ENCODE measurements around the gene AJAP1.

Gene AJAP1

DNA sequence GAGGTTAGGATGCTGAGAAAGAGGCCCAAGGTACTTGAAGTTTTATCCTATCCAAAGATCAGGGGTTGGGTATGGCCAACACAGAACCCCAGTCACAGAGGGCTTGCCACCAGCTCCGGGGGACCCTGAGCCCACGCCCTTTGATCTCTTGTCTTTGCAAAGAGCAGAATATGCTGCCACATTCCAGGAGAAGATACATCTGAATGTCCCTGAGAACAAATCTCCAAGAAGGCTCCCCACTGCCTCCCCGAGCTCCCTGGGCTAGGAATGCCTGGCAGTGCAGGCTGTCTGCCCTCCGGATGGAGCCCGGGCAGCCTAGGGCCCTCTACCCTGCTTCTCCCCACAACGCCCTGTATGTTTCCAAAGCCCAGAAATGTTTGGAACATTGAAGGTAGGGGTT is 49.2 kb downstream of the AJAP1 start:
- no peak for FAIRE-seq

DNA sequence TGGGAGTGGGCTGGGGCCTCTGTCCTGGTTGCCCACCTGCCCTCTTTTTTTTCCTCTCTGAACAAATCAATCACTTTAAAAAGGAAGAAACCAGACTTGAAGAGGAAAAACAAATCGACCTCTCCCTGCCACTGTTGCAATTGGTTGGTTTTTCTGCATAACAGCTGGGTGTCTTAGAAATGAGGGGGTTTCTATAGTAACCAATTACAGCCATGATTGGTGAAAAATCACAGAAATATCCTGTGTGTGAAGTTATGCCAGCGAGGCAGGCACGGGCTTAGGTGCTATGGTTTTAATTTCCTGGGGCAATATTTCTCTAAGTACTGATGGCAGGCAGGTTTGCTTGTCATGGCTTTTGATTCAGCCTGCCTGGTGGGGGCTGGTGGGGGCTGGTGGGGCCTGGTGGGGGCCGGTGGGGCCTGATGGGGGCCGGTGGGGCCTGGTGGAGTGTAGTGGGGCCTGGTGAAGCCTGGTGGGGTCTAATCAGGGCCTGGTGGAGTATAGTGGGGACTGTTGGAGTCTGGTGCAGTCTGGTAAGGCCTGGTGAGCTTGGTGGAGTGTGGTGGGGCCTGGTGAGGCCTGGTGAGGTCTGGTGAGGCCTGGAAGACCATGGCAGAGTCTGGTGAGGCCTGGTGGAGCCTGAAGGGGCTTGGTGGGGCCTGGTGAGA is 54.6 kb downstream of the AJAP1 start:
- FAIRE-seq: no peak

- FAIRE-seq: no peak
These were observed 55.2 kb downstream of the AJAP1 start for GRCh38 chr1:4709641-4710040.

DNA sequence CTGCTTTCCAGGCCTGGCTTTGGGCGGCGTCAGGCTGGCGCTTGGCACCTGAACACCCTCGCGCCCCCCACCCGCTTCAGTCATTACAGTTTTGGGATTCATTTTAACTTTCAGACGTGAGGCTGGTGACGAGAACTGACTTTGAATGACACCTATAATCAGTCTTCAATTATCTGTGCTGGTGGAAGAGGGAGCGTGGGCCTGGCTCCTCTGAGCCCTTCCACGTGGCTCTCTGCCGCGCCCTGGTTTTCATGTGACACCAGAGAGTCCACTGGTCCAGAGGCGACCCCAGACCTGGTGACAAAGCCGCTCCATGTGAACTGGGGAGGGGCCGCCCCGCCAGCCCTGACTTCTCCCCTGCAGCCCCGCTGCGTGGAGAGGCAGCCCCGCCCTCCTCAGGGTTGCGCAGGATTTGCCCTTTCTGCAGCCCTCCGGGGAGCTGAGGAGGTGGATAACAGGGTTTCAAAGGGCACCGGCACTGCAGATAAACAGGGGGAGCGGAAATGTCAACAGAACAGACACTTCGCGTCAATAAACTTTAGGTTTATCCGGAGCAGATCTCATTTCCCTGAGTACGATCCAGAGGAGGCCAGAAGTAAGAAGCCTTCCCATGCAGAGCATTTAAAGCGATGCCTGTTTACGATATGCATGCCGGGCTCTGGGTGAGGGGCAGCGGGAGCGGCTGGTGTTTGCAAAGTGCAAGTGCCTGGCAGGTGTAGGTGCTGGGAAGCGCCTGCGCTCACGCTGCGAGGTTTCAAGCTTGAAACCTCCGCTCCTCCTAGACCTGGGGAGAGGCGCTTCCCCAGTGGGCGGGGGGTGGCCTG is 56.4 kb downstream of the AJAP1 start:
- no peak for FAIRE-seq

DNA sequence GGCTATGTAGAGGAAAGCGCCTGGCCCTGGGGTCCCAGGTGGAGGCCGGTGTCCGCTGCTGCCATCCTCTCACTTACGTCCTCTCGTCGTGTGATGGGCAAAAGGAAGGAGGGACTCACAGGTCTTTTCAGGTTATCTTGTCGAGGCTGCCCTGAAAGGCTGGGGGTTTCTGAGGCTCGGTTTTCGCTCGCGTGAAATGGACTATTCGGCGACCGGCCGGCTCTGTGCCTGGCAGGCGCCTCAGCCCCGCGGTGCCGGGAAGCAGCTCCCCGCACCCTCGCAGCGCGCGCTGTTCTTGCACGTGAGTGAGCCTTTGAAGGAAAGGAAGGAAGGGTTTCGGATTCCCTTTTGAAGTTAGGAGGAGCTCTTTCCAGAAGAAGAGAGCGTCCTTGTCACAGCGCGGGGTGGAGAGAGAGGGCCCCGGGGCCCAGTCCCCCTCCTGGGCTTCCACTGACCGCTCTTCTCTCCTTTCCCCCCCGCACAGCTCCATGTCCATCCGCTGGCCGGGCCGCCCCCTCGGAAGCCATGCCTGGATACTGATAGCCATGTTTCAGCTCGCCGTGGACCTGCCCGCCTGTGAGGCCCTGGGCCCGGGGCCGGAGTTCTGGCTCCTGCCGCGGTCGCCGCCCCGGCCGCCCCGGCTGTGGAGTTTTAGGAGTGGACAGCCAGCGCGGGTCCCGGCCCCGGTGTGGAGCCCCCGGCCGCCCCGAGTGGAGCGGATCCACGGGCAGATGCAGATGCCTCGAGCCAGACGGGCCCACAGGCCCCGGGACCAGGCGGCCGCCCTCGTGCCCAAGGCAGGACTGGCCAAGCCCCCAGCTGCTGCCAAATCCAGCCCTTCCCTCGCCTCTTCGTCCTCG is 57.2 kb downstream of the AJAP1 start:
- FAIRE-seq: no peak

GRCh38 chr1:4713669-4714068 is 59.3 kb downstream of the AJAP1 start:
- FAIRE-seq: no peak

GRCh38 chr1:4716406-4716805 is 62.0 kb downstream of the AJAP1 start:
- no peak for FAIRE-seq

GRCh38 chr1:4718071-4718470 is 63.7 kb downstream of the AJAP1 start:
- FAIRE-seq: no peak

- FAIRE-seq: no peak
These were observed 68.7 kb downstream of the AJAP1 start for GRCh38 chr1:4723106-4723505.

DNA sequence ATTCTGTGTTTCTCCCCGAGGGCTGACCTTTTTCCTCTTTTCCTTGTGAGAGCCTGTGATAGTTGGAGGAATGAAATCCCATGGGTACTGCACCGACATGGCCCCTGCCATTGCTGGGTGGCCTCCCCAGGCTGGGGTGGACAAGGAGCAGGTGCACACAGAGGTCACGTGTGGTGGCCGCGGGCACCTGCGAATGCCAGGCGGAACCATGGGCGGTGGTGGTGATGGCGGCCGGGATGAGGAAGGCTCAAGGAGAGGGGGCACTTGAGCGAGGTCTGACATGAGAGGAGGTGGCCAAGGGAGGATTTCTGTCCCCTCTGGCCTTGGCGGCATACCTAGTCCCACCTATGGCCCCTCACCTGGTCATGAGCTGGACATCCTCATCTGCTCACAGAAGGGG is 69.6 kb downstream of the AJAP1 start:
- FAIRE-seq: no peak

DNA sequence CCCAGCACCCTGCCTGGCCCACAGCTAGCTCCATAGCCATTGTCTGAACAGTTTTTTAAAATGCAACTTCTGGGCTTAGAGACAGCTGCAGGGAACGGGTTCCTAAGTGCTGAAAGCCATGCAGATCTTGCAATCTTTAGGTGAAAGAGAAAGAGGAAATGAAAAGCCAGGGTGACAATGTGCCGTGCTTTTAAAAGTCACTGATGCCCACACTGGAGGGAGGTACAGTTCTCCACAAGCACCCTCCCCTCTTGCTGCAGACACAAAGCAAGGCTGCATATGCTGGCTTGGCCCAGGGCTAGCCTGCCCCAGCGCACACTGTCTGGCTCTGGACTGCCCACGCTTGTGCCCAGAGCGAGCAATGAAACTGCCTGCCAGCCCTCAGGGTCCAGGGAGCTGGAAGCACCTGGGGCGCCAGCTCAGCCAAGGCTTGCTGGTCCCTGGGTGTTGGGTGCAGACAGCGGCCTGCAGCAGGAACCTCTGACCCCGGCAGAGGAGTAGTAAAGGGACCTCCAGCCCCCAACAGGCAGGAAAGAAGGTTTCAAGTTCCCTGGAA is 70.4 kb downstream of the AJAP1 start:
- no peak for FAIRE-seq

- no peak for FAIRE-seq
These were observed 71.0 kb downstream of the AJAP1 start for GRCh38 chr1:4725416-4725815.

- no peak for FAIRE-seq
These were observed 72.4 kb downstream of the AJAP1 start for GRCh38 chr1:4726620-4727341.

DNA sequence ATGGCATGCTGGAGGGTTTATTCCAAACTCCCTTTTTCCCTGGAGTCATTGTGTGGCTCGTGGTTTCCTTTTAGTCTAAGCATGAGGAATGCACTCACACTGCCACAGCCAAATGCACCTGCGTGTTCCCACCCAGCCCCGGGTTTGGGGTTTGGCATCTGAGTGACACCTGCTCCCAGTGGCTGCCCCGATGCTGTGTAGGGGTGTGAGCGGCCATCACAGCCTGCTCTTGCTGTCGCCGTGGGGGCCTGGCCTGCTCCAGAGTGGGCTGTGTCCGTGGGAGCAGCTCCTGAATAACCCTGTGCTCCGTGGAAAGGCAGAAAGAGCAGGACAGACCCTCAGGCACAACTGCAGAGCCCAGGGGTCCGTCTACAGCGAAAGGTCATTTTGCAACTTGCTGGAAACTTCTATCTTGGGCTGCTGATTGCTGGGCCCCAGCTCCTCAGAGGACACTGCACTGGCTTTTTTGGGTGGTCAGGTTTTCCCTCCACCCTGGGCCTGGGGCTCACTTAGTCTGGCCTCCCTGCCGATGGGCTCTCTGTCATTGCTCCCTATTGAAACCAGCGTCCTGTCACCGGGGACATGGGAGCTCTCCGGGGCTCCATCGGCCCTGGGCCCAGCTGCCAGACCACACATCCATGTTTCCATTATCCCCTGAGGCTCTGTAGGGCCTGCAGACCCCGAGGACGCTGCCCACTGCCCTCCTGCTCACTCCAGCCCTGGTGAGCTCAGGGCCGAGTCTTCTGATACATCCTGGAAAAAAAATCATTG is 74.1 kb downstream of the AJAP1 start:
- no peak for FAIRE-seq

DNA sequence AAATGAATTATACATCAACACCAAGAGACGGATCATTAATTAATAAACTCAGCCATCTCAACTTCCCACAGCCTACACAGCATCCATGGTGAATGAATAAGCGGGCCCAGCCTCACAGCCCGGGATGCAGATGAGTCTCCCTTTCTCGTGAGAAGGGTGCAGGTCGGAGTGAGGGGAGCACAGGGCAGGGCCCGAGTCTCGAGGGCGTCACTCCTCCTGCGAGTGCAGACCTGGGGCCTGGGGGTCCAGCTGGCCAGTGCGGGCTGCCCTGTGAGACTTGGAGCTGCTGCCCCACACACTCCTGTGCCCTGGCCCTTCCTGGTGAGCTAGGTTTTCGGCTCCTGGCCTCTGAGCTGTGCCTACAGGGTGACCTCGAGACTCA is 74.7 kb downstream of the AJAP1 start:
- no peak for FAIRE-seq

- FAIRE-seq: no peak
These were observed 75.7 kb downstream of the AJAP1 start for GRCh38 chr1:4730078-4730477.

- no peak for FAIRE-seq
These were observed 79.2 kb downstream of the AJAP1 start for GRCh38 chr1:4733446-4734177.

DNA sequence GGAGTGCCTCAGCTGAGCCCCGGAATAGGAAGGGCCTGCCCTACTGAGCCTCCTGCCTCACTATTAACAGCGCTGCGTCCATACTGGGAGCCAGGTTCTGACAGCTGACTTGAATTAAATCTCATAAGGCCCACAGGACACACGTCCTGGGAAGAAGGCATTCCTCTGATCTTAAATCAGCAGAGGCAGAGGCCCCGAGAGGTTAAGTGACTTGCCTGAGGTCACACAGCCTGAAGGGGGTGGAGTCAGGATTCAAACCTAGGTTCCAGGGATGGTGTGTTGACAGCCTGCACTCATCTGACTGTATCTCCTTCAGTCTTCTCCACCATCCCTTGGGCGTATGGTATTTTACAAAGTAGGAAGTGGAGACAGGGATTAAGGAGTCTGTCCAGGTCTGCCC is 79.8 kb downstream of the AJAP1 start:
- no peak for FAIRE-seq

DNA sequence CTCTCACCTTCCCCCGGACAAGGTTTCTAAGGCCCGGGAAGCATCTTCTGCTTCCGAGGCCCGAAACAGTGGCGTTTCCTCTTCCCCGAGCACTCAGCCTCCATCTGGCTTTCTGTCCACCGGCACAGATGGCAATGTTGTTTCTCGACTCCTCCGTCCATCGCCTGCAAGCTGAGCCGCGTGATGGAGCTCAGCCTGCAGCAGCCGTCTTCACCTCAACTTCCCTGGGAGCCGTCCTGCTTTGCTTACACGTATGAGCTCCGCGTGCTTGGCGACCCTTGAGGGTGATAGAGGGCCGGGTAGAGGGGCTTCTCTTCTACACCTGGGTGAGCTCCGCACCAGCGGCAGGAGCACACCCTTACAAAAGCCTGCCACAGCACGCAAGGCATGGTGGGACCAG is 80.4 kb downstream of the AJAP1 start:
- FAIRE-seq: no peak

DNA sequence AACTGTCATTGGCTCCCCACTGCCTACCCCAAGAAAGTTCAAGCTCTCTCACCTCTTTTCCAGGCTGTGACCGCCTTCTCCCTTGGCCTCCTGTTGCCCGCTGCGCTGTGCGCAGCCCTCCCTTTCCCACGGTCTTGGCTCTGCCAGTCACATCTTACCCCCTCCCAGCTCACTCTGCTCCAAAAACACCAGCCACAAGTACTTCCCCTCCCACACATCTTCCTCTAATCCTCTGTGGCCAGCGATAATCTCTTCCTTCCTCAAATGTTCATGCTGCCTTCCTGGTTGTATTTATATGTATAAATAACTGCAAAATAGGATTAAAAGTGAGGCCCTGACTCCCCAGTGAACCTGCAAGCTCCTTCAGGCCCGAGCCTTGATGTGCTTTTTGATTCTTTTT is 81.8 kb downstream of the AJAP1 start:
- no peak for FAIRE-seq

DNA sequence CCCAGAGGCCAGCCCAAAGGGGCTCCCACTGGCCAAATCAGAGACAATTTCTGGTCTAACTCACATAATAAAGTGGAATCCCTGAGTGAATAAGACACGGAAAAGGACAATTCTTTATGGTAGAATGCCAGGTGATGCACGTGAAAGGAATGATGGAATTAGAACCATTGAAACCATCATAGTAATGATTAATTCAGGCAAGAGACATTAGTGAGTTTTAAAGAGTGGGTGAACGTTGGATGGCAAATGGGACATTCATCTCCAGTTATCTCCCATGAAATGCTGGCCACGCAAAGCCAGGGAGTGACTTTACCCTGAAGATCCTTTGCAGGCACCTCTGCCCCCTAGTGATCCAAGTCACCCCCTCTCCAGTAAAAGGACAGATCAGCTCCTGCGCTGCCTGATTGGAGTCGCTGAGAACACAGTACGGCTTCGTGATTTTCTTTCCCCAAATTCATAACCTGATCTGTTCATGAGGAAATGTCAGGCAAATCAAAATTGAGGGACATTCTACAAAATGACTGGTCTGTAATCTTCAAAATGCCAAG is 87.5 kb downstream of the AJAP1 start:
- no peak for FAIRE-seq

Measured in islet of Langerhans (tissue), 1 donor.